NCI-H82 treated with DMSO at 0.1 percent for 48 hours (cell line): ENCODE data around the gene EIF2S2.

Source experiments
- DNase-seq: peaks from one replicate; lab custom pipeline; 2025; ENCODE audit not compliant: unreplicated experiment; lab: John Stamatoyannopoulos, UW

The EIF2S2 gene

DNA sequence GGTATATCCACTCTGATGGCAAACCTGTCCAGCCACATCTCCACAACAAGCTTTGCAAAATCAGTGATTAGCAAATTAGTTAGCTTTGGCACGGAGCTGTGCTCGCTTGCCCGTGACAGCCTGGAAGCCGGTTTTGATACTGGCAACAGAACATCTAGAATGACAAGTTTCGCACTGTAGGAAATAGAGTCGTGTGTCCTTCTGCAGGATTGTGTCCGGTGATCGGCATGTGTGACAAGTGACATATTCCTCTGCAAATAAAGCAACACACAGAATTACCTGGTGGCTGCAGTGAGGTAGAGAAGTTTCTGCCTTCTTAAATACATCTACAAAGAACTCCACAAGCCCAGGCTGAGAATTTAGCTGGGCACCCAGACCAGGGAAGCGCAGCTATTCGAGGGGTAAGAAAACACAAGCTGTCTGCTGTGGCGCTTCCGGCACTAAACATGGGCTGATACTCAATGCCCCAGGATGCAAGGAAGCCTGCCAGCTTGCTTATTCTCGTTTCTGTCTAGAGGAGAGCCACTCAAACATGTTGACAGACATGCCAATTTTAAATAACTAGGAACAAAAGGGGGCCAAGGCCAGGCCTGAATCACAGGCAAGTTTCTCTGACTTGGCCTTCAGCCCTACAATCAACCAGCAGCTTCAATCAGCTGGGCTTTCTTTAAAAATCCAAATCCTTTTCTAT lies 22.2 kb downstream of the EIF2S2 start:
- DNase-seq: no peak

DNA sequence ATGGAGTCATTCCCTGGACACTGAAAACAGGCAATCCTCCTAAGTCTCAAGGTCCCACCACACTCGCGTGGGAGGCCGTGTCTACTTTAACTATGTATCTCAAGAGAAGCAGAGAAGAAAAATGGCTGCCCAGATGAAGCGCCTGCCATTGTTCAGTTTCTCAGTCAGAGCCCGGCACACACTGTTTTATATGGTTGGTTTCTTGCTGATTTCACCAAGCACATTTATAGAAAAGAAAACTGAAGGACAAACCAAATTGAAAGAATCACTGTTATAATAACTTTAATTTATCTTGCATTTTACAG lies 22.9 kb downstream of the EIF2S2 start:
- no peak for DNase-seq

DNA sequence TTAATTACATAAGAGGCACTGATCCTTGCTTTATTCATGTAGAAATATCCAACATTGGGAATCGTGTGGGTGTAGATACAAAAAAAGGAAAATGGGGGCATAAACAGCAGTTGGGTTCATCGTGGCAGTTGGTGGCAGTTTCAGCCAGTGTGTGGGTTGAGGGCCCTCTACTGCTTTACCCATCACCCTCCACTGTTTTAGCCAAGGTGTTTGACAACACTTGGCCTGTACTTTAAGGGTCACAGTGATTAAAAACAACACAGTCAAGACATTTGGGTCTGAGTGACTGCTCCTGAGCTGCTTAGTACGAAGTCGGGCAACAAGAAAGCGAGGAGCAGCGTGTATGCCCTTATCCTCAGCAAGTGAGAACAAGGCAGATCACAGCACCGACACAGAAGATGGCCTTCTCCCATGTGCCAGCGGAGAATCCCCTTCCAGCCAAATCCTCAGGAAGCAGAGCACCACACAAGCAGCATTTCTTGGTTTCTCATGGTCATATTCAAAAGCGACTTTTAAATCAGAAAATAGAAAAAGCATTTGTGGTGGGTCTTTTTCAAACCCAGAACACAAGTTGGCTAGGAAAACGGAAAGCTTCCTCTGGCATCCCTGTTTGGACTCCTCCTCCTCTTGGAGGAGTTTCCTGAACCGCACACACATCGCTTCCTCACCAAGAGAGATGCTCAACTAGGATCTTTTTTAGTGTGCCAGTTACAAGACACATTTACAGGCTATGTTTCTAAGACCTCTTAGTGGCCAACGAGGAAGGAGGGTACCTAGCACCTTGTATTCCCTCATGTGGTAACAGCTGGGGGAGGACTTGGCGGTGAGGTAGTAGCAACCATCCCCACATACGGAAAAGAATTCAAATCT lies 23.5 kb downstream of the EIF2S2 start:
- no peak for DNase-seq

- DNase-seq: no peak
These were observed 26.5 kb downstream of the EIF2S2 start for GRCh38 chr20:34085544-34086040.

DNA sequence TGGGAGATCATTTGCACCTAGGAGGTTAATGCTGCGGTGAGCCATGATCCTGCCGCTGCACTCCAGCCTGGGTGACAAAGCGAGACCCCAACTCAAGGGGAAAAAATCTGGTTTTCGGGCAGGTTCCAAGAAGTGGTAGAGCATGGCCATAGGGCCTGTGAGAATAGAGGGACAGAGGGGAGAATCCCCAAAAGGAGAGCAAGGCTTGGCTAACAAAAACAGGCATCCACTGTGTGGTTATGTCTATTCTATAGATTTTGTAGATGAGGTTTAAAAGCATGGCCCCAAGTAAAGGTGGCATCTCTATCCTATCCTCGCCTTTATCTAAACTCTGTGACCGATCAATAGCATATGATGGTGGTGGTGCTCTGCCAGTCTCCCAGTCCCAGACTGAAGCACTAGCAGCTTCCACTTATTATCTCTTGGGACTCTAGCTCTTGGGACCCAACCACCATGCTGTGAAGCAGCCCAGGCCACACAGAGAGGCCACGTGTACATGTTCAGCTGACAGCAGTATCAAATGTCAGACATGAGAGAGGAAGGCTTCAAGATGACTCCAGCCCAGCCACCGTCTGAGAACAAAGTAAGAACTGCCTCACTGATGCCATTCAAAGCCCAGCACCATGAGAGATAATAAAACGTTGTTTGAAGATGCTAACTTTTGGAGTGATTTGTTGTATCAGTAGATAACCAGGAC lies 27.7 kb downstream of the EIF2S2 start:
- no peak for DNase-seq

DNA sequence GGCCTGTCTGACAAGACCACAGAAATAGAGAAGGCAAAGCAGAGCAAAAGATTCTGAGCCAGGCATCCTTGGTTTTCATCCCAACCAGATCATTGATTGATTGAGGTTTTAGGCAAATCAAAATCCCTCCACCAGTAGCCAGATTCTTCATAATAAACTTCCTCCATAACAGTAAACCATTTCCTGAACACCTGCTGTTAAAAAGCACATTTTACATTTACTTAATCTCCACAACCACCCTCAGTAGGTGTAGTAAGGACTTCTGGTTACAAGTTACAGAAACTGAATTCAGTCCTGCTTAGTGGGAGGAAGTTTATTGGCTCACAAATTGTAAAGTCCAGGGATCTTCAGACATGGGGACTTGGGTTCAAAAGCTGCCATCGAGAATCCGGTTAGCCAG lies 28.3 kb downstream of the EIF2S2 start:
- DNase-seq: no peak

DNA sequence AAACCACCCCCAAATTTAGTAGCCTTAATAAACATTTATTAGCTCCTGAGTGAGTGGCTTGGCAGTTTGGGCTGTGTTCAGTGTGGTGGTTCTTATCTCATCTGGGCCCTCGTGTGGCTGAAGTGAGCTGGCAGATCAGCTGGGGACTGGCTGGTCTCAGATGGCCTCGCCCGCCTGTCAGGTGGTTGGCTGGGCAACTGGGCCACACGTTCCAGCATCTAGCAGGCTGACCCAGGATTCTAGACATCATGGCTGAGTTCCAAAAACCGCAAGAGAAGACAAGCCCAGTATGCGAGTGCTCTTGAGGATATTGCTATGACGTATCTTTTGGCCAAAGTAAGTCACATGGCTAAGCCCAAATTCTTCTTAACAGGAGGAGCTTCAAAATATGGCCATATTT lies 28.9 kb downstream of the EIF2S2 start:
- no peak for DNase-seq

DNA sequence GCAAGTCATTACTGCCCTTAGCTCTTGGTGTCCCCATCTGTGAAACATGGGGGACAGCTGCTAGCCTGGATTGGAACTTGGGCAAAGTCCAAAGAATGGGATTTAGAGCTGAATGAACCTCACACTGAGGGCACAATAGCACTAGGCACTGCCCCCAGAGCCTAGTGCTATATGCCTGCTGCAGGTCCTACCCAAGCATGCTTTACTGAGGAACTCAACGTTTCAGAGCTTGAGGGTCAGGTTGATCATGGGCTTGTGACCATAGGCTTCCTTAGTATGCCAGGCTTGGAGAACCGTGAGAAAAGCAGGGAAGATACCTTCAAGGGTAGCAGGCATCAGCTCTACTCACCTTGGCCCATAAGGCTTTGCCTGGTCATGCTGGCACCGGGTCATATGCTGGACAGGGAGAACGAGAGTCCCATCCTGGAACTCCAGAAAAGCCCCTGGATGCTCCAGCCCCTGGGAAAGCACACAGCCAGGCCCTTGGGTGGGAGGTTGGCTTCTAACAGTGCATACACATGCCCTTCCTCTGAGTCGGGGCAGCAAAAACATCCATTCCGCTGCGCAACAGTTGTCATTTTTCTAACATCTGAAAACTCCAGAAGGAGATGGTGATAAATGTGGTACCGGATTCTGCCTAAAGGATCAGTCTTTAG lies 29.7 kb downstream of the EIF2S2 start:
- no peak for DNase-seq

- DNase-seq: no peak
These were observed 32.2 kb downstream of the EIF2S2 start for GRCh38 chr20:34079818-34080217.

- DNase-seq: no peak
These were observed 33.5 kb downstream of the EIF2S2 start for GRCh38 chr20:34078540-34078939.

DNA sequence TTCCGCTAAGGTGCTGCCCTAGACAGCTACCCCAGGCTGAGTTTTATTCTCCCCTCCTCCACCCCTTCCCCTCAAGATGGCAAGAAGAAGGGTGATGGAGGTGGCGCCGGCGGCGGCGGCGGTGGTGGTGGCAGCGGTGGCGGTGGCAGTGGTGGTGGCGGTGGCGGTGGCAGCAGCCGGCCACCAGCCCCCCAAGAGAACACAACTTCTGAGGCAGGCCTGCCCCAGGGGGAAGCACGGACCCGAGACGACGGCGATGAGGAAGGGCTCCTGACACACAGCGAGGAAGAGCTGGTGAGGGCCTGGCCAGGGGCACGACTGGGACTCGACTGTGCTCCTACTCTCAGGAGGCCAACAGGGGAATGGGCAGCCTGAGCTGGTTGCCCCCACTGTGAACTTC lies 35.1 kb downstream of the EIF2S2 start:
- no peak for DNase-seq

- no peak for DNase-seq
These were observed 36.4 kb downstream of the EIF2S2 start for GRCh38 chr20:34075647-34076046.

- peak; percentile 42 for DNase-seq
These were observed 37.8 kb downstream of the EIF2S2 start for GRCh38 chr20:34074101-34074760.

DNA sequence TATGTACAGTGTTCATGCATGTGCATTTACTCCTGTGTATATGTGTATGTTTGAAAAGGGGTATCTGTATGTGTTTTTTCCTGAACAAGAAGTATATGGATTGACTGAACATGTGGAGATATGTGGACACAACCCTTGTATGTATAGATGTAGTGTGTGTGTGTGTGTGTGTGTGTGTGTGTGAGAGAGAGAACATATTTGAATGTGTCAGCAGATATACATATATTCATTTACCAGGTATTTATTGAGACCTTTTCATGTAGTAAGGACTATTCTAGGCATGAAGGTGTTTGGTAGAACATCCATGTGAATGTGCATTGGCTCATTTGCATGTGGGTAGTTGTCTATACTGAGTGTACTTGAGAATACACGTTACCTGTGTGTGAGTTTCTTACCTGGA lies 39.3 kb downstream of the EIF2S2 start:
- no peak for DNase-seq

DNA sequence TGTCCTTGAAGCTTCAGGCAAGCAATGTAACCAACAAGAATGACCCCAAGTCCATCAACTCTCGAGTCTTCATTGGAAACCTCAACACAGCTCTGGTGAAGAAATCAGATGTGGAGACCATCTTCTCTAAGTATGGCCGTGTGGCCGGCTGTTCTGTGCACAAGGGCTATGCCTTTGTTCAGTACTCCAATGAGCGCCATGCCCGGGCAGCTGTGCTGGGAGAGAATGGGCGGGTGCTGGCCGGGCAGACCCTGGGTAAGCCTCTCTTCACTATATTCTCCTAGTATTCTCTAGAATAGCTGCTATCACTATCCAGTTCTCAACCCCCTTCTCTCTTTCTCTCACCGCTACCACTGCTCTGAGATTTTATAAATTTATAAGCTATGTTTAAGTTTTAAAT lies 40.0 kb downstream of the EIF2S2 start:
- no peak for DNase-seq

DNA sequence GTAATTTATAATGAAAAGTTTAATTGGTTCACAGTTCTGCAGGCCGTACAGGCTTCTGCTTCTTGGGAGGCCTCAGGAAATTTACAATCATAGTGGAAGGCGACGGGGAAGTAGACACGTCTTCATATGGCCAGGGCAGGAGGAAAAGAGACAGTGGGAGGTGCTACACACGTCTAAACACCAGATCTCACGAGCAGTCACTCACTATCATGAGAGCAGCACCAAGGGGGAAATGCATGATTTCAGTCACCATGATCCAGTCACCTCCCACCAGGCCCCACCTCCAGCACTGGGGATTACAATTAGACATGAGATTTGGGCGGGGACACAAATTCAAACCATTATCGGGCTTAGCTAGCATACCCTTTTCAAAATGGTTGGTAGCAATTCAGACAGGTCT lies 41.2 kb downstream of the EIF2S2 start:
- no peak for DNase-seq

- no peak for DNase-seq
These were observed 42.0 kb downstream of the EIF2S2 start for GRCh38 chr20:34070079-34070439.

- DNase-seq: peak; percentile 46
These were observed 42.5 kb downstream of the EIF2S2 start for GRCh38 chr20:34069341-34070078.

GRCh38 chr20:34068001-34068400 lies 44.0 kb downstream of the EIF2S2 start:
- no peak for DNase-seq

DNA sequence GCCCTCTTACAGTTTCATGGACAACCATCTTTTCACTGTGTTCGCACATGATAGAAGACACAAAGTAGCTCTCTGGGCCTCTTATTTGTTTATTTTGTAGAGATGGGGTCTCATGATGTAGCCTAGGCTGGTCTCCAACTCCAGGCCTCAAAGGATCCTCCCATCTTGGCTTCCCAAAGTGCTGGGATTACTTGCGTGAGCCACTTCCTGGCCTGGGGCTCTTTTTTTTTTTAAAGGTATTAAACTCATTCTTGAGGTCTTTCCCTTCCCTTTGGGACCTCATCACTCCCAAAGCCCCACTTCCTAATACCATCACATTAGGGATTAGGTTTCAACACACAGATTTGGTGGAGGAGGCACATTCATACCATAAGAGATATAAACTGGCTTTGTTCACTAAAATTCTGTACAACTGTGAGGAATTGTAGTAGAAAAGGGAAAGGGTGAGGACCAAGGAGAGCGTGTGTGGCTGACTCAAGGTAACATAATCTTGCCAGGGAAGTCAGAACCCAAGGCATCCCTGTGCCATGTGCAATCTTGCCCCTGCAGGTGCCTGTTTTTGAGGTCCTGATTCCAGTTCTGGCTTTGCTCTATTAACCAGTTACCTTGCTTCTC lies 45.5 kb downstream of the EIF2S2 start:
- peak; percentile 17 for DNase-seq
